SK-N-SH (cell line): ENCODE measurements around the gene DSG1. TPM values are rescaled to one million over a fixed set of nuclear protein-coding genes. Genes with fewer than 3 reads are reported as not detected.

Experiments used
- CTCF ChIA-PET: fragments of 300-600, 350-600 bp; formaldehyde crosslinking; extraction: SDS; loops from one replicate; lab custom pipeline; 2021; lab: Yijun Ruan, JAX
- POLR2A ChIA-PET: fragments of 350-600 bp; sonication (Branson Sonifier 250); formaldehyde crosslinking; extraction: SDS; loops from one replicate; lab custom pipeline; 2020; ENCODE audit warnings: antibody characterized with exemption, inconsistent platforms; lab: Yijun Ruan, JAX
- DNase-seq: peaks from one replicate; pipeline ENCODE4 v3.0.0; 2012
- H2AFZ ChIP-seq: fragments of 200-600 bp; sonication (generic); 2 replicates; pipeline ENCODE4 v1.8.1; 2016; ENCODE audit warnings: antibody characterized with exemption, mild to moderate bottlenecking, low read depth
- H3F3A ChIP-seq: fragments of 200-600 bp; sonication (generic); replicated peaks from 2 replicates; pipeline ENCODE3; 2016; ENCODE audit warnings: antibody characterized with exemption, mild to moderate bottlenecking; ENCODE audit not compliant: insufficient read depth
- H3K27ac ChIP-seq, 2 experiments: fragments of 200-500 bp in 1 of 2; fragments of 200-600 bp in 1 of 2; sonication (Bioruptor generic) in 1 of 2; sonication (generic), shearing (Covaris generic) in 1 of 2; 2 replicates each; pipeline versions ENCODE4 v1.5.1 to v1.6.1; 2014 to 2016; ENCODE audit warnings: low read depth in 2 of 2, inconsistent platforms in 1 of 2, low read length in 1 of 2, mild to moderate bottlenecking in 1 of 2, mixed read lengths in 1 of 2
- H3K27me3 ChIP-seq: fragments of 200-600 bp; sonication (generic), shearing (Covaris generic); 2 replicates; pipeline ENCODE4 v1.6.1; 2016; ENCODE audit warnings: mixed run types; ENCODE audit not compliant: insufficient read depth
- H3K36me3 ChIP-seq, 2 experiments: fragments of 200-500 bp in 1 of 2; fragments of 200-600 bp in 1 of 2; sonication (Bioruptor generic) in 1 of 2; sonication (generic) in 1 of 2; replicated peaks in 1 of 2; 2 replicates each; pipeline versions ENCODE3 to v1.5.1; 2014 to 2016; ENCODE audit warnings: low read length in 1 of 2, mild to moderate bottlenecking in 1 of 2; ENCODE audit not compliant: insufficient read depth in 2 of 2, control insufficient read depth in 1 of 2
- H3K4me1 ChIP-seq, 2 experiments: fragments of 200-500 bp in 1 of 2; fragments of 200-600 bp in 1 of 2; sonication (Bioruptor generic) in 1 of 2; sonication (generic), shearing (Covaris generic) in 1 of 2; 2 replicates each; pipeline versions ENCODE4 v1.5.1 to v1.6.1; 2014 to 2016; ENCODE audit warnings: low read depth in 1 of 2, low read length in 1 of 2, mixed run types in 1 of 2; ENCODE audit not compliant: insufficient read depth in 2 of 2, control insufficient read depth in 1 of 2
- H3K4me2 ChIP-seq: fragments of 200-600 bp; sonication (generic), shearing (Covaris generic); 2 replicates; pipeline ENCODE4 v1.6.1; 2017; ENCODE audit warnings: mixed run types
- H3K4me3 ChIP-seq, 2 experiments: fragments of 200-500 bp in 1 of 2; fragments of 200-600 bp in 1 of 2; sonication (Bioruptor generic) in 1 of 2; sonication (generic), shearing (Covaris generic) in 1 of 2; 2 replicates each; pipeline versions ENCODE4 v1.5.1 to v1.8.1; 2014 to 2016; ENCODE audit warnings: low read depth in 2 of 2, inconsistent platforms in 1 of 2, low read length in 1 of 2, mild to moderate bottlenecking in 1 of 2, mixed read lengths in 1 of 2, moderate library complexity in 1 of 2
- H3K79me2 ChIP-seq: fragments of 200-600 bp; sonication (generic); 2 replicates; pipeline ENCODE4 v1.8.1; 2017; ENCODE audit warnings: mild to moderate bottlenecking; ENCODE audit not compliant: insufficient read depth
- H3K9ac ChIP-seq: fragments of 200-600 bp; sonication (generic); 2 replicates; pipeline ENCODE4 v1.6.1; 2017; ENCODE audit warnings: mixed run types
- H3K9me2 ChIP-seq: fragments of 200-600 bp; sonication (generic); 2 replicates; pipeline ENCODE4 v1.6.1; 2017; ENCODE audit warnings: mixed run types
- H3K9me3 ChIP-seq: fragments of 200-600 bp; sonication (generic); 2 replicates; pipeline ENCODE4 v1.6.1; 2017; ENCODE audit warnings: mixed run types, mild to moderate bottlenecking, moderate library complexity
- H4K20me1 ChIP-seq: fragments of 200-600 bp; sonication (generic); 2 replicates; pipeline ENCODE4 v1.6.1; 2017; ENCODE audit warnings: mild to moderate bottlenecking, mixed run types; ENCODE audit not compliant: insufficient read depth
- CTCF ChIP-seq: fragments of 200-600 bp; sonication (generic); IDR thresholded peaks from 2 replicates; pipeline ENCODE4 v1.6.1; 2017; ENCODE audit warnings: antibody characterized with exemption, mild to moderate bottlenecking, moderate library complexity
- EP300 ChIP-seq, 2 experiments: IDR thresholded peaks; 2 replicates each; pipeline versions ENCODE4 v1.4.0 to v1.6.1; 2012; ENCODE audit warnings: borderline replicate concordance in 1 of 2, low read depth in 1 of 2, low read length in 1 of 2
- FOXM1 ChIP-seq: IDR thresholded peaks from 2 replicates; pipeline ENCODE4 v1.4.0; 2012; ENCODE audit warnings: low read depth, mild to moderate bottlenecking
- GATA2 ChIP-seq: sonication (generic); formaldehyde crosslinking; IDR thresholded peaks from 2 replicates; pipeline ENCODE4 v1.5.0; 2020; ENCODE audit warnings: mild to moderate bottlenecking, missing genetic modification reagents
- IRF3 ChIP-seq: fragments of 150-350 bp; IDR thresholded peaks from 2 replicates; pipeline ENCODE4 v1.6.1; 2016; ENCODE audit warnings: mild to moderate bottlenecking, low read depth, low read length
- JUND ChIP-seq: IDR thresholded peaks from 2 replicates; pipeline ENCODE4 v1.4.0; 2012
- NRF1 ChIP-seq: IDR thresholded peaks from 2 replicates; pipeline ENCODE4 v1.6.1; 2012; ENCODE audit warnings: low read depth, mild to moderate bottlenecking, low read length
- POLR2AphosphoS5 ChIP-seq: IDR thresholded peaks from 2 replicates; pipeline ENCODE4 v1.6.1; 2012; ENCODE audit warnings: low read depth, low read length
- RCOR1 ChIP-seq: fragments of 150-350 bp; IDR thresholded peaks from 2 replicates; pipeline ENCODE4 v1.6.1; 2017; ENCODE audit warnings: antibody characterized with exemption, low read length
- RFX5 ChIP-seq: IDR thresholded peaks from 2 replicates; pipeline ENCODE4 v1.6.1; 2012; ENCODE audit warnings: mild to moderate bottlenecking, improper control_type of control experiment, low read length
- TAF1 ChIP-seq: IDR thresholded peaks from 2 replicates; pipeline ENCODE4 v1.6.1; 2012; ENCODE audit warnings: low read depth, mild to moderate bottlenecking, low read length, moderate library complexity, borderline replicate concordance
- TCF12 ChIP-seq: IDR thresholded peaks from 2 replicates; pipeline ENCODE4 v1.4.0; 2012
- TEAD4 ChIP-seq: IDR thresholded peaks from 2 replicates; pipeline ENCODE4 v1.4.0; 2012; ENCODE audit warnings: mild to moderate bottlenecking, borderline replicate concordance; ENCODE audit not compliant: insufficient read depth
- YY1 ChIP-seq: IDR thresholded peaks from 2 replicates; pipeline ENCODE4 v1.4.0; 2012; ENCODE audit warnings: low read depth, mild to moderate bottlenecking
- ZBTB33 ChIP-seq: IDR thresholded peaks from 2 replicates; pipeline ENCODE4 v1.4.0; 2012; ENCODE audit warnings: low read depth, borderline replicate concordance
- WGBS: methylation state at CpG from one replicate; pipeline ENCODE4 v1.1.6; 2017; ENCODE audit warnings: low lambda C conversion rate; 5-methylcytosine and 5-hydroxymethylcytosine counted together
- polyA plus RNA-seq, 3 experiments: library from polyadenylated mRNA; depleted of rRNA; stranded (reverse); fragments of >200 nt; gene quantifications; 2 replicates each; pipeline ENCODE4 v1.2.3, GENCODE V29; 2012

DSG1 gene
- polyA plus RNA-seq, 1 of the 3 experiments (the other 2 are of a cell fraction), result not detected

- H2AFZ ChIP-seq, result no peak overlapping the region
- no peak overlapping the region for H3K4me3 ChIP-seq
- H3K9ac ChIP-seq, result no peak overlapping the region
- CTCF ChIA-PET, result no interaction called here
- no peaks in the 10 kb centered on the region for H3K9me2 ChIP-seq
- no peaks in the 10 kb centered on the region; the same call in 1 of the 2 replicates for H3K27me3 ChIP-seq
- H3K4me2 ChIP-seq, result no peak overlapping the region
- no peaks in the 10 kb centered on the region for H3K4me1 ChIP-seq
- H4K20me1 ChIP-seq, result no peaks in the 10 kb centered on the region
- no peaks in the 10 kb centered on the region for H3F3A ChIP-seq
- TF ChIP-seq JUND (no peak), POLR2AphosphoS5 (no peak)
- 2% methylated on average over 2 of the region's 2 CpGs for WGBS
- H3K36me3 ChIP-seq, result no peaks in the 10 kb centered on the region
- POLR2A ChIA-PET, result no interaction called here
- no peaks in the 10 kb centered on the region for H3K79me2 ChIP-seq
- no peaks in the 10 kb centered on the region for H3K9me3 ChIP-seq
- no peak overlapping the region for H3K27ac ChIP-seq
- no peak for DNase-seq
These were observed 43.0 kb upstream of the DSG1 start for GRCh38 chr18:31274931-31275330.

GRCh38 chr18:31275722-31276463 lies 42.1 kb upstream of the DSG1 start:
- Histone ChIP-seq H3K79me2 (no peaks in the 10 kb centered on the region), H3K27ac (no peak overlapping the region), H3K36me3 (no peaks in the 10 kb centered on the region), H3K27me3 (no peaks in the 10 kb centered on the region; the same call in 1 of the 2 replicates), H3F3A (no peaks in the 10 kb centered on the region), H3K4me2 (no peak overlapping the region), H3K9me2 (no peaks in the 10 kb centered on the region), H3K9me3 (no peaks in the 10 kb centered on the region), H2AFZ (no peak overlapping the region), H4K20me1 (no peaks in the 10 kb centered on the region), H3K4me1 (no peaks in the 10 kb centered on the region), H3K4me3 (no peak overlapping the region), H3K9ac (no peak overlapping the region)
- TF ChIP-seq RFX5 (no peak), TEAD4 (no peak), TAF1 (no peak), TCF12 (no peak), EP300 (IDR thresholded peaks at IDR 0.05; ENCODE audit: borderline replicate concordance in 1 of 2, low read depth in 1 of 2, low read length in 1 of 2) (no peak), CTCF (no peak), FOXM1 (no peak), ZBTB33 (no peak), RCOR1 (no peak), GATA2 (CRISPR knock-in tag) (no peak), IRF3 (no peak), JUND (no peak), NRF1 (no peak), YY1 (no peak)
- no peak for DNase-seq
- ChIA-PET CTCF (no interaction called here), POLR2A (no interaction called here)
- WGBS, result 0% methylated on average over 3 of the region's 3 CpGs
